ENCODE results near the gene SIDT1.

SIDT1 gene

GRCh38 chr3:113571360-113571759, 39.0 kb downstream of the SIDT1 start:
- H3K4me3 ChIP-seq (ENCODE audit: low read length) = no peak overlapping the region
- no peak for TF ChIP-seq EZH2phosphoT487 (IDR thresholded peaks at IDR 0.05; ENCODE audit: low read depth)
- TF ChIP-seq CTCF (IDR thresholded peaks at IDR 0.05; ENCODE audit: low read depth, low read length) = no peak
- no peaks in the 10 kb centered on the region for H3K79me2 ChIP-seq (ENCODE audit: low read length)
- H4K20me1 ChIP-seq (ENCODE audit: insufficient read depth, low read length) = no peaks in the 10 kb centered on the region
- no peak overlapping the region for H3K27ac ChIP-seq (ENCODE audit: low read length)
- no peak overlapping the region for H3K4me2 ChIP-seq (ENCODE audit: low read length)
- no peak overlapping the region for H2AFZ ChIP-seq (ENCODE audit: low read depth, low read length)
- H3K36me3 ChIP-seq (replicated peaks; ENCODE audit: low read depth, low read length) = no peaks in the 10 kb centered on the region
- no peaks in the 10 kb centered on the region for H3K4me1 ChIP-seq (ENCODE audit: low read length)
- no peak overlapping the region for H3K9ac ChIP-seq (ENCODE audit: low read length)
- H3K27me3 ChIP-seq (ENCODE audit: low read depth, low read length) = peaks cover 35% of the 10 kb centered on the region
- no peaks in the 10 kb centered on the region for H3K9me3 ChIP-seq (ENCODE audit: insufficient read depth, low read length)

GRCh38 chr3:113573728-113574127, 41.4 kb downstream of the SIDT1 start:
- H4K20me1 ChIP-seq (ENCODE audit: insufficient read depth, low read length) = no peaks in the 10 kb centered on the region
- no peaks in the 10 kb centered on the region for H3K36me3 ChIP-seq (replicated peaks; ENCODE audit: low read depth, low read length)
- no peaks in the 10 kb centered on the region for H3K79me2 ChIP-seq (ENCODE audit: low read length)
- no peak overlapping the region for H3K9ac ChIP-seq (ENCODE audit: low read length)
- no peaks in the 10 kb centered on the region for H3K9me3 ChIP-seq (ENCODE audit: insufficient read depth, low read length)
- no peak for TF ChIP-seq EZH2phosphoT487 (IDR thresholded peaks at IDR 0.05; ENCODE audit: low read depth)
- peaks cover 35% of the 10 kb centered on the region for H3K27me3 ChIP-seq (ENCODE audit: low read depth, low read length)
- H3K27ac ChIP-seq (ENCODE audit: low read length) = no peak overlapping the region
- no peak overlapping the region for H2AFZ ChIP-seq (ENCODE audit: low read depth, low read length)
- H3K4me2 ChIP-seq (ENCODE audit: low read length) = no peak overlapping the region
- no peaks in the 10 kb centered on the region for H3K4me1 ChIP-seq (ENCODE audit: low read length)
- no peak overlapping the region for H3K4me3 ChIP-seq (ENCODE audit: low read length)

GRCh38 chr3:113574213-113574612, 41.9 kb downstream of the SIDT1 start:
- Histone ChIP-seq H3K9me3 (ENCODE audit: insufficient read depth, low read length) (no peaks in the 10 kb centered on the region), H3K27me3 (ENCODE audit: low read depth, low read length) (peaks cover 35% of the 10 kb centered on the region), H3K79me2 (ENCODE audit: low read length) (no peaks in the 10 kb centered on the region), H3K4me2 (ENCODE audit: low read length) (no peak overlapping the region), H3K4me3 (ENCODE audit: low read length) (no peak overlapping the region), H2AFZ (ENCODE audit: low read depth, low read length) (no peak overlapping the region), H4K20me1 (ENCODE audit: insufficient read depth, low read length) (no peaks in the 10 kb centered on the region), H3K36me3 (replicated peaks; ENCODE audit: low read depth, low read length) (no peaks in the 10 kb centered on the region), H3K9ac (ENCODE audit: low read length) (no peak overlapping the region), H3K4me1 (ENCODE audit: low read length) (no peaks in the 10 kb centered on the region), H3K27ac (ENCODE audit: low read length) (no peak overlapping the region)
- TF ChIP-seq CTCF (IDR thresholded peaks at IDR 0.05; ENCODE audit: low read depth, low read length) (no peak), EZH2phosphoT487 (IDR thresholded peaks at IDR 0.05; ENCODE audit: low read depth) (no peak)

- H3K4me1 ChIP-seq (ENCODE audit: low read length) = no peaks in the 10 kb centered on the region
- H3K79me2 ChIP-seq (ENCODE audit: low read length) = no peaks in the 10 kb centered on the region
- H3K27me3 ChIP-seq (ENCODE audit: low read depth, low read length) = peaks cover 35% of the 10 kb centered on the region
- H3K36me3 ChIP-seq (replicated peaks; ENCODE audit: low read depth, low read length) = no peaks in the 10 kb centered on the region
- no peak overlapping the region for H2AFZ ChIP-seq (ENCODE audit: low read depth, low read length)
- H3K4me3 ChIP-seq (ENCODE audit: low read length) = no peak overlapping the region
- H3K9me3 ChIP-seq (ENCODE audit: insufficient read depth, low read length) = no peaks in the 10 kb centered on the region
- no peak overlapping the region for H3K4me2 ChIP-seq (ENCODE audit: low read length)
- H3K27ac ChIP-seq (ENCODE audit: low read length) = no peak overlapping the region
- TF ChIP-seq CTCF (IDR thresholded peaks at IDR 0.05; ENCODE audit: low read depth, low read length) = no peak
- TF ChIP-seq EZH2phosphoT487 (IDR thresholded peaks at IDR 0.05; ENCODE audit: low read depth) = no peak
- no peak overlapping the region for H3K9ac ChIP-seq (ENCODE audit: low read length)
- H4K20me1 ChIP-seq (ENCODE audit: insufficient read depth, low read length) = no peaks in the 10 kb centered on the region
Measured at GRCh38 chr3:113575206-113575605, 42.9 kb downstream of the SIDT1 start.

GRCh38 chr3:113585228-113585627, 52.9 kb downstream of the SIDT1 start:
- Histone ChIP-seq H3K27me3 (ENCODE audit: low read depth, low read length) (no peaks in the 10 kb centered on the region; the same call in 1 of the 2 replicates), H3K9ac (ENCODE audit: low read length) (no peak overlapping the region), H3K36me3 (replicated peaks; ENCODE audit: low read depth, low read length) (no peaks in the 10 kb centered on the region), H3K79me2 (ENCODE audit: low read length) (no peaks in the 10 kb centered on the region), H2AFZ (ENCODE audit: low read depth, low read length) (no peak overlapping the region), H3K4me2 (ENCODE audit: low read length) (no peak overlapping the region), H3K4me3 (ENCODE audit: low read length) (no peak overlapping the region), H3K9me3 (ENCODE audit: insufficient read depth, low read length) (no peaks in the 10 kb centered on the region), H3K4me1 (ENCODE audit: low read length) (no peaks in the 10 kb centered on the region), H3K27ac (ENCODE audit: low read length) (no peak overlapping the region), H4K20me1 (ENCODE audit: insufficient read depth, low read length) (no peaks in the 10 kb centered on the region)
- TF ChIP-seq EZH2phosphoT487 (IDR thresholded peaks at IDR 0.05; ENCODE audit: low read depth) (no peak), CTCF (IDR thresholded peaks at IDR 0.05; ENCODE audit: low read depth, low read length) (no peak)
